ENCODE measurements around the gene COX7A2L. TPM values are rescaled to one million over a fixed set of nuclear protein-coding genes. Genes with fewer than 3 reads are reported as not detected.
"Not testable (repeated sequence)": the region's sequence is repeated elsewhere in the genome, so short reads cannot be mapped to it uniquely, and the experiment has no call there.

COX7A2L gene
- total RNA-seq, 2 experiments from 2014 or later = 103 TPM

DNA sequence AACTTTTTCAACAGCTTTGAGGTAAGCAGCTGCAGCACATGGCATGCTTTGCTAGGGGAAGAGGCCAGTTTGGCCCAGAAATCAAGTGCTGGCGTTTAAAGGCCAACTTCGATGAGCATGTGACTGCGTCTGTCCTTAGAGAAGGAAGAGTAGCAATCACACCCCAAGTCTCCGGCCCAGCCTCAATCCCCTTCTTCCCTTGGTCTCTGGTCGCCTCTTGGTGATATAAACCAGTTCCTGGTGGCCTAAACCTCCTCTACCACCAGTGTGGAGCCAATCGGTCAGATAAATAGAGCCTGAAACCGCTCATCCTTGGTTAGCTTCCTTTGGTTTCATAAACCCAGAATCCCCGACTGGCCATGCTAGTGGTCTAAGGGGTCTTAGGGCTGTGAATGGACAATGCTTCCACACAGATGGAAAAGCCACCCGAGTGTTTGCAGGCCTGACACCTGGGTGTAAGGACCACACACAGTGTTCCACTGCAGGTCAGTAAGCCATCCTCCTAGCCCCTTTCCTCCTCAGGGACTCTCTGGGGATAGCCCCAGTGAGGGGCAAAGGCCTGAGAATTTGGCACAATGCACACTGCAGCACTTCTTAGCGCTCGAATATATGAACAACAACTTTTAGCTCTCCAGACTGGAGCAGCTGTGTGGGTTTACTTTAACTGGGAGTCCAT lies 23.0 kb upstream of the COX7A2L start:
- H3K9me3 Mint-ChIP-seq (ENCODE audit: low read depth) = no peaks in the 10 kb centered on the region
- no peaks in the 10 kb centered on the region for H3K27me3 Mint-ChIP-seq
- POLR2A ChIA-PET = no interaction called here
- intact Hi-C loops (cut with DNase I, micrococcal nuclease) = no loop called here
- no peak overlapping the region for H3K4me3 Mint-ChIP-seq
- no peaks in the 10 kb centered on the region for H3K4me1 Mint-ChIP-seq
- no peaks in the 10 kb centered on the region for H3K36me3 Mint-ChIP-seq (ENCODE audit: low read depth)
- DNase-seq (no peak), ATAC-seq (no peak)
- CTCF ChIA-PET = interaction anchor here (0.7 to 1.0 kb wide), 3 partner anchors 15 to 285 kb away, joined by 3 to 4 read pairs (median 3); no protein-coding TSS in a partner anchor
- H3K27ac Mint-ChIP-seq = no peak overlapping the region

GRCh38 chr2:42382144-42382543 lies 21.1 kb upstream of the COX7A2L start:
- ATAC-seq = no peak
- no peaks in the 10 kb centered on the region for H3K9me3 Mint-ChIP-seq (ENCODE audit: low read depth)
- H3K27me3 Mint-ChIP-seq = no peaks in the 10 kb centered on the region
- ChIA-PET CTCF (interaction anchor here (0.5 kb wide), 1 partner anchor 492 kb away, joined by 4 read pairs; no protein-coding TSS in a partner anchor), POLR2A (no interaction called here)
- no peak overlapping the region for H3K4me3 Mint-ChIP-seq
- intact Hi-C loops (cut with DNase I, micrococcal nuclease) = no loop called here
- DNase-seq = no peak
- no peak overlapping the region for H3K27ac Mint-ChIP-seq
- H3K36me3 Mint-ChIP-seq (ENCODE audit: low read depth) = no peaks in the 10 kb centered on the region
- no peaks in the 10 kb centered on the region for H3K4me1 Mint-ChIP-seq

DNA sequence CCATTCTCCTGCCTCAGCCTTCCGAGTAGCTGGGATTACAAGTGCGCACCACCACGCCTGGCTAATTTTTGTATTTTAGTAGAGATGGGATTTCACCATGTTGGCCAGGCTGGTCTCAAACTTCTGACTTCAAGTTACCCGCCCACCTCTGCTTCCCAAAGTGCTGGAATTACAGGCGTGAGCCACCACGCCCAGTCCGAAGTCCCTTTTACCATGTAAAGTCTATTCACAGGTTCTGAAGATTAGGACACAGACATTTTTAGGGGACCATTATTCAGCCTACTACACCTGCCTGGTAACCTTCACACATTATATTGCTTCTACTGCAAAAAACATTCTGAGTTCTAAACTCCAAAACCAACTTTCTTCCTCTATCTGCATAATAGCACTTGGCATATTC lies 19.0 kb upstream of the COX7A2L start:
- H3K27me3 Mint-ChIP-seq; POLR2A ChIA-PET; H3K27ac Mint-ChIP-seq; DNase-seq; ATAC-seq; CTCF ChIA-PET; H3K4me3 Mint-ChIP-seq; H3K4me1 Mint-ChIP-seq; intact Hi-C loops (cut with DNase I, micrococcal nuclease); H3K9me3 Mint-ChIP-seq (ENCODE audit: low read depth); H3K36me3 Mint-ChIP-seq (ENCODE audit: low read depth): not testable (repeated sequence)

GRCh38 chr2:42378415-42378814 lies 17.4 kb upstream of the COX7A2L start:
- H3K27ac Mint-ChIP-seq = no peak overlapping the region
- CTCF ChIA-PET = no interaction called here

GRCh38 chr2:42376758-42377157 lies 15.7 kb upstream of the COX7A2L start:
- POLR2A ChIA-PET = no interaction called here
- CTCF ChIA-PET = no interaction called here
- H3K4me3 Mint-ChIP-seq = no peak overlapping the region

More at GRCh38 chr2:42378415-42378814, 17.4 kb upstream of the COX7A2L start:
- H3K4me3 Mint-ChIP-seq = no peak overlapping the region
- intact Hi-C loops (cut with DNase I, micrococcal nuclease) = no loop called here
- DNase-seq = no peak
- H3K9me3 Mint-ChIP-seq (ENCODE audit: low read depth) = no peaks in the 10 kb centered on the region
- POLR2A ChIA-PET = no interaction called here
- H3K4me1 Mint-ChIP-seq = no peaks in the 10 kb centered on the region
- no peaks in the 10 kb centered on the region for H3K27me3 Mint-ChIP-seq
- no peak for ATAC-seq
- H3K36me3 Mint-ChIP-seq (ENCODE audit: low read depth) = no peaks in the 10 kb centered on the region

GRCh38 chr2:42372474-42373200 lies 11.6 kb upstream of the COX7A2L start:
- peaks cover 5% of the 10 kb centered on the region for H3K4me1 Mint-ChIP-seq
- no peaks in the 10 kb centered on the region for H3K9me3 Mint-ChIP-seq (ENCODE audit: low read depth)
- H3K27ac Mint-ChIP-seq = no peak overlapping the region
- ChIA-PET POLR2A (no interaction called here), CTCF (interaction anchor here (0.6 kb wide), 1 partner anchor 11 kb away, joined by 3 read pairs; no protein-coding TSS in a partner anchor)
- no peak overlapping the region for H3K4me3 Mint-ChIP-seq
- ATAC-seq = no peak
- intact Hi-C loops (cut with DNase I, micrococcal nuclease) = no loop called here
- H3K36me3 Mint-ChIP-seq (ENCODE audit: low read depth) = no peaks in the 10 kb centered on the region
- DNase-seq = no peak
- H3K27me3 Mint-ChIP-seq = no peaks in the 10 kb centered on the region

More at GRCh38 chr2:42376758-42377157, 15.7 kb upstream of the COX7A2L start:
- intact Hi-C loops (cut with DNase I, micrococcal nuclease) = no loop called here
- DNase-seq (no peak), ATAC-seq (no peak)
- Mint-ChIP-seq H3K9me3 (ENCODE audit: low read depth) (no peaks in the 10 kb centered on the region), H3K27ac (no peak overlapping the region), H3K36me3 (ENCODE audit: low read depth) (no peaks in the 10 kb centered on the region), H3K4me1 (no peaks in the 10 kb centered on the region), H3K27me3 (no peaks in the 10 kb centered on the region)

GRCh38 chr2:42371611-42372473 lies 10.8 kb upstream of the COX7A2L start:
- Mint-ChIP-seq H3K27ac (no peak overlapping the region), H3K4me3 (no peak overlapping the region), H3K27me3 (no peaks in the 10 kb centered on the region), H3K9me3 (ENCODE audit: low read depth) (no peaks in the 10 kb centered on the region), H3K36me3 (ENCODE audit: low read depth) (no peaks in the 10 kb centered on the region), H3K4me1 (peaks cover 10% of the 10 kb centered on the region)
- ChIA-PET POLR2A (no interaction called here), CTCF (interaction anchor here (0.6 kb wide), 1 partner anchor 10 kb away, joined by 3 read pairs; no protein-coding TSS in a partner anchor)
- no peak for DNase-seq
- no peak for ATAC-seq
- intact Hi-C loops (cut with DNase I, micrococcal nuclease) = no loop called here

DNA sequence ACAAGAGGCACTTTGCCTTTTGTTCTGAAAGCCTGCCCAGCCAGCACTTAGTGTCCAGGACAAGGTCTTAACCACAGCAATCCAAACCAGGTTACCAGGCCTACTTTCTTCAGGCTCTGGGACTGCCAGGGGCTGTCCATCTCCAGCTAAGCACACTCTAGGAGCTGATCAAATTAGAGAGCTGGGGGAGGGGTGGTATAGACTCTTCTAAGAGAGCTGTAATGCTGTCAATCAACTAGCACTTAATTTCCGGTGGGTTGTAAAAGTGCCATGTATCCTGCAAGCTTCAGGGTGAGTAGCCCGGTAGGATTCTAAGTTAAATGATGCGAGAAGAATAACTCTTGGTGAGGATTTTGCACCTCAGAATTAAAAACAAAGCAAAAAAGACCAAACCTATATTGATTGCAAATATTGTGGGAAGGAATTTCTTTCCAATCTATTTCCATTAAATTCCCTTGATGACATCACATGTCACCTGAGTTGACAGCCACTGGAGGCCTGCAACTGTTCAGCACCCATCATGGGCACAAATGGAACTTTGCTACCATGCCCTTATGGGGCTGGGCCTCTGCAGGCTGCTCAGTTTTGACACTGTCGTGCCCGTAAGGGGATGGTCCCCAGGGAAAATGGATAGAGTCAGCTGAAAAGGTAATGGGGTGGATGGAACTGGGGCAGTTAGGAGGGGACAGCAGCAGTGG lies 8.7 kb upstream of the COX7A2L start:
- ChIA-PET POLR2A (no interaction called here), CTCF (interaction anchor here (0.6 to 1.1 kb wide), 3 partner anchors 15 to 282 kb away, joined by 3 to 4 read pairs (median 3); no protein-coding TSS in a partner anchor)
- Mint-ChIP-seq H3K36me3 (ENCODE audit: low read depth) (no peaks in the 10 kb centered on the region), H3K27ac (no peak overlapping the region), H3K4me1 (peaks cover 12% of the 10 kb centered on the region), H3K9me3 (ENCODE audit: low read depth) (no peaks in the 10 kb centered on the region), H3K27me3 (no peaks in the 10 kb centered on the region), H3K4me3 (no peak overlapping the region)
- ATAC-seq (no peak), DNase-seq (no peak)
- intact Hi-C loops (cut with DNase I, micrococcal nuclease) = no loop called here

GRCh38 chr2:42368817-42369531 lies 8.0 kb upstream of the COX7A2L start:
- no peaks in the 10 kb centered on the region for H3K9me3 Mint-ChIP-seq (ENCODE audit: low read depth)
- H3K4me1 Mint-ChIP-seq = peaks cover 12% of the 10 kb centered on the region
- H3K4me3 Mint-ChIP-seq = no peak overlapping the region
- no peaks in the 10 kb centered on the region for H3K27me3 Mint-ChIP-seq
- intact Hi-C loops (cut with DNase I, micrococcal nuclease) = no loop called here
- DNase-seq (no peak), ATAC-seq (no peak)
- no peak overlapping the region for H3K27ac Mint-ChIP-seq
- CTCF ChIA-PET = interaction anchor here (0.6 to 1.1 kb wide), 4 partner anchors 15 to 282 kb away, joined by 3 to 4 read pairs (median 4); no protein-coding TSS in a partner anchor
- H3K36me3 Mint-ChIP-seq (ENCODE audit: low read depth) = no peaks in the 10 kb centered on the region
- POLR2A ChIA-PET = no interaction called here

- intact Hi-C loops (cut with DNase I, micrococcal nuclease) = no loop called here
Observed at GRCh38 chr2:42367835-42368234, 6.8 kb upstream of the COX7A2L start.

More at GRCh38 chr2:42367835-42368234, 6.8 kb upstream of the COX7A2L start:
- no peak for DNase-seq
- ChIA-PET POLR2A (no interaction called here), CTCF (no interaction called here)
- no peak overlapping the region for H3K4me3 Mint-ChIP-seq
- H3K36me3 Mint-ChIP-seq (ENCODE audit: low read depth) = no peaks in the 10 kb centered on the region
- peaks cover 12% of the 10 kb centered on the region for H3K4me1 Mint-ChIP-seq
- H3K27me3 Mint-ChIP-seq = no peaks in the 10 kb centered on the region
- no peaks in the 10 kb centered on the region for H3K9me3 Mint-ChIP-seq (ENCODE audit: low read depth)
- no peak overlapping the region for H3K27ac Mint-ChIP-seq
- no peak for ATAC-seq

Data from activated CD4-positive, alpha-beta T cell treated with anti-CD3 and anti-CD28 coated beads for 36 hours (primary cell).